ENCODE measurements around the gene TSPAN4.

DNA sequence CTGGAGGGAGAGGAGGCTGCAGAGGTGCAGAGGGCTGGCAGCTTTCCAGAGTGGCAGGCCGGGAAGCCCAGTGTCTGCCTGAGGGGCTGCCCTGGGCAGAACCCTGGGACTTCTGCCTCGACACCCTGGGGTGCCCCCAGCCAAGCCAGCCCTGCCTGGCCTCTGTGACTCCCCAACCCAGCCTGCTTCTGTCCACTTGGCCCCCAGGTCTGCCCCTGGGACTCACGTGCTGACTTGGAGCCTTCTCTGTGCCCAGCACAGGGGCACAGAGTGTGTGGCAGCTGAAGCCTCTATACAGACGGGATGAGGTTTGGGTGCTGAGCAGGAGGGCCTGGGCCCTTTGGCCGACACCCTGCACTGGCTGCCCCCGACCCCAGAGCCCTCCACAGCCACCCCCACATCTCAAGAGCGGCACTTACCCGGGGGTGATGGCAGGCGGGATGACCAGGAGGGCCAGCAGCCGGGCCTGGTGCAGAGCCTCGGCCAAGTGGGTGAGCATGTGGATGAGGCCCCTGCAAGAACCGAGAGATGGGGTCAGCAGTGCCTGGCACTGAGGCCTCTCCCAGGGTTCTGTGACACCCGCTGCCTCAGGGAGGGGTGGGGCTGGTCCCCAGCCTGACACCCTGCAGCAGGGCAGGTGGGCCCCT lies 50.5 kb downstream of the TSPAN4 start:
- TF ChIP-seq, protein P1, sequence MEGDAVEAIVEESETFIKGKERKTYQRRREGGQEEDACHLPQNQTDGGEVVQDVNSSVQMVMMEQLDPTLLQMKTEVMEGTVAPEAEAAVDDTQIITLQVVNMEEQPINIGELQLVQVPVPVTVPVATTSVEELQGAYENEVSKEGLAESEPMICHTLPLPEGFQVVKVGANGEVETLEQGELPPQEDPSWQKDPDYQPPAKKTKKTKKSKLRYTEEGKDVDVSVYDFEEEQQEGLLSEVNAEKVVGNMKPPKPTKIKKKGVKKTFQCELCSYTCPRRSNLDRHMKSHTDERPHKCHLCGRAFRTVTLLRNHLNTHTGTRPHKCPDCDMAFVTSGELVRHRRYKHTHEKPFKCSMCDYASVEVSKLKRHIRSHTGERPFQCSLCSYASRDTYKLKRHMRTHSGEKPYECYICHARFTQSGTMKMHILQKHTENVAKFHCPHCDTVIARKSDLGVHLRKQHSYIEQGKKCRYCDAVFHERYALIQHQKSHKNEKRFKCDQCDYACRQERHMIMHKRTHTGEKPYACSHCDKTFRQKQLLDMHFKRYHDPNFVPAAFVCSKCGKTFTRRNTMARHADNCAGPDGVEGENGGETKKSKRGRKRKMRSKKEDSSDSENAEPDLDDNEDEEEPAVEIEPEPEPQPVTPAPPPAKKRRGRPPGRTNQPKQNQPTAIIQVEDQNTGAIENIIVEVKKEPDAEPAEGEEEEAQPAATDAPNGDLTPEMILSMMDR (IDR thresholded peaks at IDR 0.05) = no peak
- TF ChIP-seq EZH2 (IDR thresholded peaks at IDR 0.05; ENCODE audit: borderline replicate concordance, insufficient read depth, low read depth, low read length, poor library complexity, severe bottlenecking) = no peak
